MM.1S (cell line): ENCODE measurements around the gene ANKRD44.

Experiments used
- CTCF ChIP-seq: fragments of 300-600 bp; sonication (generic); IDR thresholded peaks from 2 replicates; pipeline ENCODE4 v1.5.1; 2016; ENCODE audit warnings: antibody characterized with exemption, low read length, mixed read lengths
- EZH2 ChIP-seq: fragments of 300-600 bp; sonication (generic); optimal IDR thresholded peaks from 2 replicates; pipeline ENCODE3; 2017; ENCODE audit warnings: low read depth, mild to moderate bottlenecking, antibody characterized with exemption, low read length, mixed read lengths

DNA sequence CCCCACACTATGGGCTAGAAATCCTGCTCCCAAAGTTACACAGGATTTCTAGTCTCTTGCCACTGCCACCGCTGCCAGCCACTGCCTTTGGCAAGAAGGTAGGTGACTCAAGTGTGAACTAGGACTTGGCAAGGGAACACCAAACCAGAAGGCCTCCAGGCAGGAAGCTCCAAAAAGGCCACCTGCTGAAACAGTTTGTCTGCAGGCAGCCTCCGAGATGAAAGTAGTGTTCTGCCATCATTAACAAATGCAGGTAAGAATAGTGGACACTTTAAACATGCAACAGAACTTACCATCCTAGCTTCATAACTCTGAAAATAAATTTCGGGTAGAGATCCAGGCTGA is 3.9 kb downstream of the ANKRD44 start:
- no peak for TF ChIP-seq EZH2
- no peak for TF ChIP-seq CTCF
